RPMI8226 (cell line): Measurements from ENCODE around the gene GULP1.

Source experiments
- DNase-seq: peaks from one replicate; pipeline ENCODE4 v3.0.0-alpha.2; 2015

Gene GULP1

DNA sequence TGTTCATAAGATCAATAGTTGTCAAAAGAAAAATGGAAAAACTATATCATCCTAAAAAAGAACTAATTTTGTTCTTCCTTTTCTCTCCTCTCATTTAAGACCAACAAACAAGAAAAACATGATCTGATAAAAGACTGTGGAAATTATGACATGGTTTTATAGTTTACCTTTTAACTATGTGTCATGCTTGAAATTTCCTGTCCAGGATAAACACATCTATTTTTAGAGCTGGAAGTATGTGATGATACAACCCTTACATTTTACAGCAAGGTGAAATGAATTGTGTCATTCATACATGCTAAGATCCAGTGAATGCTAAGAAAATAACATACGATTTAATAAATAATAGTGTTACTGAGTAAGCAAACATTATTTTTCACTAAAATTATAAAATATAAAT is 89.9 kb downstream of the GULP1 start:
- DNase-seq: no peak

DNA sequence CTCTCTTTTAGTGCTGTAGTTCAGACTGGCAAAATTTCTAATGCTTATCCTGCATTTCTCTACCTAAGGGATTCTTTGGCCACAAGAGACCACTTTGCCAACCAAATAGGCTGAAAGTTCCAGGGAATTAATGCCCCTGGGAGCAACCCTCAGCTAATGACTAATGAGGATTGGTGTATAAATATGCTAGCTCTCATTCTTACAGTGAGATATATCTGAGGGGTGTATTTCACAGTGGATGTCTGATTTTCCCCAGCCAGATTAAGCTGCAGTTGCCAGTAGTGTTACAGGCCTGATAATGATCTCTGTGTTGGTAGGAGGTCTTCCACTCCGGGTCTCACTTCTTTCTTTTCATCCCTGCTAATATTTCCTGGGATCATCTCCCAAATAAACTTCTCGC is 90.4 kb downstream of the GULP1 start:
- DNase-seq: no peak

DNA sequence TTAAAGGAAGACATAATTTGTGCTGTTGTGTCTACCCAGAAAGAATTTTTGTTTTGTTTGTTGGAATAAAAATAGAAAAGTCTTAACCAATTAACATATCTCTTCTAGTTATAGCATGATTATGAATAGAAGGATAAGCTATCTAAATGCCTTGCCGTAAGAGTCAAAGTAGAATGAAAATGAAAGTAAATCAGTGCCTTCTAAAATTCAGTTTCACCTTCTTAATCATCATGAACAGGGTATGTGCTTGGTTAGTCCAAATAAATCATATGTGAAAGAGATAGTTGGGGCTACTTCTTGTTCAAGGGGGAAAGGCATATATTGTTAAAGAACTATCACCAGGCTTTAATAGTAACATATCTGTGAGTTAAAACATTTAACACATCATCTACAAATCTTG is 91.5 kb downstream of the GULP1 start:
- no peak for DNase-seq

DNA sequence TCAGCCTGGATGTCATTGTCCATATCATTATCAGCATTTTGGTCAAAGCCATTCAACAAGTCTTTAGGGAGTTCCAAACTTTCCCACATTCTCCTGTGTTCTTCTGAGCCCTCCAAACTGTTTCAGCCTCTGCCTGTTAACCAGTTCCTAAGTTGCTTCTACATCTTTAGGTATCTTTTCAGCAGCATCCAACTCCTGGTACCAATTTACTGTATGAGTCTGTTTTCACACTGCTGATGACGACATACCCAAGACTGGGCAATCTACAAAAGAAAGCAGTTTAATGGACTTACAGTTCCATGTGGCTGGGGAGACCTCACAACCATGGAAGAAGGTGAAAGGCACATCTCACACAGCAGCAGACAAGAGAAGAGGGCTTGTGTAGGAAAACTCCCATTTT is 94.2 kb downstream of the GULP1 start:
- no peak for DNase-seq

DNA sequence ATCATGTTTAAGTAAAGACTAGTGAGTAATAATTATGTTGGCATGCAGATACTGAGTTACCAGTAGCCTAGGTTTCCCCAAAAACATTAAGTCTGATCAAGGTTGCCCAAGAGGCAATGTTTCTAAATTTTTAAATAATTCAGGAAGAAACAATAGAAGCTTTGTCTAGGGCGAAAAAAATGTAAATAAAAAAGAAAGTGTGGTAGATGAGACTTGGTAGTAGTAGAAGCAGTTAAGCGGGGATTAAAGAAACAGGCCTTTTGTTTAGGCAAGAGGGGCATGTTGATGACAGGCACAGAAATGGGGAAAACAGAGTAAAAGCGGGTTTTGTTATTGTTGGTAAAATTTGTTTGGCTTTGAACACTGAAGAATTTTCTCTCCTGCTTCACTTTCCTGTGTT is 97.2 kb downstream of the GULP1 start:
- no peak for DNase-seq

DNA sequence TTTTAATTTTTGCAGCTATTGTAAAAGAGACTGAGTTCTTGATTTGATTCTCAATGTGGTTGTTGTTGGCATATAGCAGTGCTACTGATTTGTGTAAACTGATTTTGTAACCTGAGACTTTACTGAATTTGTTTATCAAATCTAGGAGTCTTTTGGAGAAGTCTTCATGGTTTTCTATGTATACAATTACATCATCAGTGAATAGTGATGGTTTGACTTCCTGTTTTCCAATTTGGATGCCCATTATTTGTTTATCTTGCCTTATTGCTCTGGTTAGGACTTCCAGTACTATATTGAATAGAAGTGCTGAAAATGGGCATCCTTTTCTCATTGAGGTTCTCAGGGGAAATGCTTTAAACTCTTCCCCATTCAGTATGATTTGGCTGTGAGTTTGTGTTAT is 99.7 kb downstream of the GULP1 start:
- no peak for DNase-seq

DNA sequence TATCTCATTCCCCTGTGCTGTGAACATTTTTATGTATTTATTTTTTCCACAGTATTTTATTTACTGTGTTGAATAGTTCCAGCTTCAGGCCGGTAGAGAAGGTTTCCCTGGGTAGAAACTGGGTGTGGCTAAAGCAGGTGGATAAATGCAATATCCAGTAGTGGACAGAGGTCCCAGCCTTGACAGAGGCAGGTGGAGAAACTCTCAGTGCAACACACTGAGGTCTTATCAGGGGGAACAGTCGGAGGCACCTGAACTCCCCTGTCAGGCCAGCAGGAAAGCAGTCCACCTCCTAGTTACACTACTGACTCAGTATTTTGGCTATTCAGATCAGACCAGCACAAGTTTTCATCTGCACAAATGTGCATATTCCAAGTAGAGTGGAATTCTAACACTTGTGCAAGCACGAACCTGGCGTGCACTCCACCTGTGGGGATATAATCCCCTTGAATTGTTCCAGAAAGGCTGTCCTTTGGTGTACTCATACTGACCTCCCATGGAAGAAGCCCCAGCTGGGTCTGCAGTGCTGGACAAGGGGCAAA is 103.3 kb downstream of the GULP1 start:
- DNase-seq: no peak

DNA sequence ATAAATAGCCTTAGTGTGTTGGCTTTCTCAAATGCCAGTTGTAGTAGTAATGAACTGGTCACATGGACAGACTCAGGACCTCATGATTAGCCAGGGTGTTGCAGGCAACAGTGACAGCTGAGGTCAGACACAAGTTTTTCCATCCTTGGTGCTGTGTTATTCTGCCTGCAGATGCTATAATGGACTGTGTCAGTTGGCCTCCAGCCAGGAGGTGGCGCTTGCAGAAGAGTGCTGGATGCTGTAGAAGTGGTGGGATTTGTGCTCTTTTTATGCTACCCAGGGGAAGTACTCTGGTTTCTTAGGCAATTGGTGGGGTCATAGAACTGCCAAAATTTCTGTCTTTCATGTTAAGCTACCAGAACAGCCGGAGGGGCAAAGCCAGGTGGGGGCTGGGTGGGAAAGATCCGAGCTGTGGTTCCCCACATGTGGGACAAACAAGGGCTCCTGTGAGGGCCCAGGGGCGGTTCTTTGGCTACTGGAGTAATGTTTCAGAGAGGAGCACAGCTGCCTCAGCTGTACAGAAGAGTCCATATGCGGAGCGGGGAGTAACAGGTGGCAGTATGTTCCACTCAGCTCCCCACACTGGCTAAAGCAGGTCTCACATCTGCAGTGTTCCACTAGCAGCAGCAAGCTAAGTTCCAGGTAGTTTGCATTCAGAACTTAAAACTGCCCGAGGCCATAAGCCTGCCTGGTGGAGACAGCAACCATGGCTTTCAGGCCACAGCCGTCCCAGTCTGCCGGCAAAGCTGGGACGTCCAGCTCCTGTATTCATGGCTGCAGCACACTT is 104.4 kb downstream of the GULP1 start:
- no peak for DNase-seq

DNA sequence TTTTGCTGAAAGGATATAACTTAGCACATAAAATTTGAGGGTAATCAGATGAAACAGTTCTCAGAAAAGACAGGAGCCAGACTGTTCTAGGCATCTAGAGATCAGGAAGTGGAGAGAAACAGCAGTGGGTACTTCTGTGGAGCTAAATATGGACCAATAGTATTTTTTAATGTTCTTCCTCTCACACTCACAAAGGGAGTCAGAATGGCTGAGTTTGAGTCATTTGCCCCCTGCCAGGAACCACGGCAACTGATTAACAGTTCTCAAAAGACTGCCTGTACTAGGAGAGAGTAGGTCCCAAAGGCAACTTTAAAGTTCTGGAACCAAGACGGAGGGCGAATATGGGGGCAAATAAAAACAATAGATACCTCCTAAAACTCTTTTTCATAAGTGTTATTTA is 107.5 kb downstream of the GULP1 start:
- no peak for DNase-seq

DNA sequence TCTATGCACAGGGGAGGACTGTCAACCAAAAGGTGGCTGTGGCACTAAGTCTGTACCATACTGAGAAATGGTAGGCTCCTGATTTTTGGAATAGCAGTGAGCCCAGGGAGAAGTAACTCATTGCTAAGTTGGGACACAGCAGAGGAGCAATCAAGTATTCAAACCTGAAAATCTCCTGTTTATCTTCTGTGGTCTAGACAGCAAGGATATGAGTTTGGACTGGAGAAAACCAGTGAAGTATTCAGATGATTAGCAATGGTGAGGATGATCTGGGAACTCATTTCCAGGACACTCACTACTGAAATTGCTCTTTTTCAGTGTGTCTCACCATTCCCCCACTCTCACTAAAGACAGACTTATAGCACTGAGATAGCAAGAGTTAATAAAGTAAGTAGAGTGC is 112.0 kb downstream of the GULP1 start:
- DNase-seq: no peak

DNA sequence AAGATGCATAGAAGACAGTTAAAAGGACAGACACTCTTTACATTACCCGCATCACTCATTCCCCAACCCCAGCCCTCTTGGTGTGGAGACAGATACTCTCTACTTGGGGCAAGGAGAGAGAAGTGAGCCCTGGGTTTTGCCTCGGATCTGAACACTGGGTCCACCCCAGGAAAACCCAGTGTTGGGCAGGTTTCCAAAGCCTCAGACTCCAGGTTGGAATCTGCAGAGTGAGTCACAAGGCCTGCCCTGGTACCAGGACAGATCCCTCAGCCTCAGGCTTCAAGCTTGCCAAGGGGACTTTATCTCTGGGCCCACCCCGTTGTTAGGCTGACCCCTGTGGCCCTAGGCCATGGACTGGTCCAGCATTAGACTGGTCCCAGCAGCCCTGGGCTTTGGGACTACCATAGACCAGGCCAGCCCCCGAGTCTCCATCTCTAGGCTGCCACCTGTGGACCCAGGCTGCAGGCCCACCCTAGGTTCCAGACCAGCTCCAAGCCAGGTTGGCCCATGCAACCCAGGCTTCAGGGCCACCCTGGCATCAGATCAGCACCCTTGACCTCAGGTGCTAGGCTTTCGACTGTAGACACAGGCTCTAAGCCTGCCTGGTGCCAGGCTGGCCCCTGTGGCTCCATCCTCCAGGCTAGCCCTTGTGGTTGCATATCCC is 112.8 kb downstream of the GULP1 start:
- no peak for DNase-seq

DNA sequence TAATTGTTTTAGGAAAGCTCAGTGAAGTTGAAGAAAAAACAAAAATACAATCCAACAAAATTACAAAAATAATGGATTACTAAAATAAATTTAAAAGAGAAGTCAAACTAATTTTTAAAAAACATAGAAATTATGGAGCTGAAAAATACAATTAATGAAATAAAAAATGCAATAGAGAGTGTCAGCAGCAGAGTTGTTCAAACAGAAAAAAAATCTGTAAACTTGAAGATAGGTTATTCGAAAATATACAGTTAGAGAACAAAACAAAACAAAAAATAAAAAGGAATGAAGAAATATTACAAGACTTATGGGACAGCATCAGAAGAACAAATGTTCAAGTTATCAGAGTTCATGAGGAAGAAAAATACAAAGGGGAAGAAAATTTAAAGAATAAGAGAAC is 114.7 kb downstream of the GULP1 start:
- no peak for DNase-seq

DNA sequence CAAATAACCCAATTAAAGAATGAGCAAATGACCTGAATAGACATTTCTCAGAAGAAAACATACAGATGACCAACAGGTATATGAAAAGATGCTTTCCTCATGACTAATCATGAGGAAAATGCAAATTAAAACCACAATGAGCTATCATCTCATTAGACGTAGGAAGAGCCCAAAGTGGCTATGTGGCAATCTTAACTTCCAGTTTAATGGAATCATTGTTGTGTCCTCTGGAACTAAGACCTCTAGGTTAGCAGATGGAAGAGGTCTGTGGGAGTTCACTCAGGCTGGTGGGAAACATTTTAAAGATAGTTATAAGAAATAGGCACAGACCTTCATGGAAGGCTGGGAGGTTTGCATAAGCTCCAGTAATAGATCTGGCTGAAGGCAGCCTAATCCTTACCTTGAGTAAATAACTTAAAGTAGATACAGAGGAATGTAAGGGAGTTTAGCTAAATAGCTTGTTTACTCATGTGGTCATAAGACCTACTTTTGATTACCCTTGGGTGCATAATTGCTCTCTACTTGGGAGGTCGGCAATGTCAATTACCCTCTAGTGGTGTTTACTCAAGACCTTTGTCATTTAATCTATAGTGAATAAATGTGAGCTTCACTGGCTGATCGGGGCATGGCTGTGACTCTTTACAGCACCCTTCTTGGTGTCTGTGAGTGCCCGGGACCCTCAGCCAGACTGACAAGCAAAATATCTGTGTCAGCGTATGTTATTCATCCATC is 119.0 kb downstream of the GULP1 start:
- DNase-seq: no peak

DNA sequence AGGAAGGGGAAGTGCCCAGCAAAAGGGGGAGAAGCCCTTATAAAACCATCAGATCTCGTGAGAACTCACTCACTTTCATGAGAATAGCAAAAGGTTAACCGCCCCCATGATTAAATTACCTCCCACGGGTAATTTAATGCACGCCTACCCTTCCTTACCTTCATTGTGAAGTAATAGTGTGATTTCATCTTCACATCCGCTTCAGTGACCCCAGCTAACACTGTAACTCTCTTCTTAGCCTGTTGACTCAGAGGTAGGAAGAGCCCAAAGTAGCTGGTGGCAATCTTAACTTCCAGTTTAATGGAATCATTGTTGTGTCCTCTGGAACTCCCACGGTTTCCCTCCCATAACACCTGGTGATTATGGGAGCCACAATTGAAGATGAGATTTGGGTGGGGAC is 120.5 kb downstream of the GULP1 start:
- DNase-seq: no peak

DNA sequence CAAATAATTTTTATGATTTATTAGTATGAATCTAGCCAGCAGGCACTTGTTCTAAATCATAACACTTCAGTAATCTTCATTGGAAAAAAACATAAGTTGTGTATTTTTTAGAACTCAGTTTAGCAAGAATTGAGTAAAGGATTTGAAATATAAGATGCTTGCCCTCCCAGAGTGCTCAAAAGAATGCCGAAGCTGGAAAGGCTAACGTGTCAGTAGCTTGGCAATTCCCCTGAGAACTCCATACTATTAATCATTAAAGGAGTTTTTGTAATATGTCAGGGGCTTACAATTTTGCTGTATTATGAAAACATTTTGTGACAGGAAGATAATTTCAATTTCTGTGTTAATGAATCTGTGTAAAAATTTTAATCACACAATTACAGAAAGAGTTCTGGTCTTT is 122.7 kb downstream of the GULP1 start:
- no peak for DNase-seq

DNA sequence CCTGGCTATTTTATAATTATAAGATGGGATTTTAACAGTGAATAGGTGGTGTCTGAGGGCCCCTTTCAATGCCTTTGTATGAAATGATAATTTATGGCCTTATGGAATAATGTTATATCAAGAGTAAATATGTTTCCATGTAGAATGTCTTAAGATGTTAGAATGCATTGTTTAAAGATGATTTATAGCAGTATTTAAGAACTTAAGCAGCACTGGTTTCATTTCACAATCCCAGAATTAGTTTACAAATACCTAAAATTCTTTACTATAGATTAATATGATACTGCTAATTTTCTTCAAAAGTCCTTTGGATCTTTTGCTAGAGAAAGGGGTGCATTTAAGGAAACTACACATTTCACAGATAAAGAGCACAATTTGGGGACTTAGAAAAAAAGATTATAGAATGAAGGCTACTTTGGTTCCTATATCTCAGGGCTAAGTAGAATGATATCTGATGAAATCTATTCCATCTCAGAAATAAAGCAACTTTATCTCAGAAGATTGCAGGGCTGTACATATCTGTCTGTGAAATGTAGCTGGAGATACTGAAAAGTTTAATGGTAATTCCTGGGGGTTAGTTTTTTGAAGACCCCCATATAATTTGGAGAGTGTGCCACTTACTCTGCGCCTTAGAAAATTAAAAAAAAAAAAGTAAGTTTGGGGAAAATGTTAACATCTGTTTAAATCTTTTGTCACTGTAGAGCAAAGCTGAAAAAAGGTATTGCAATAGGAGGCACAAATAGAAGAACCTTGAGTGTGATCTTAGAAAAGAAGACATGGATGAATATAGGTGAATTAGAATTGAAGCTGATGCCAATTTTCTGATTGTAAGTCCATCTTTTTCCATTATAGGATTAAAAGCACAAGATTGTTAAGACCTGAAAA is 123.4 kb downstream of the GULP1 start:
- DNase-seq: no peak

DNA sequence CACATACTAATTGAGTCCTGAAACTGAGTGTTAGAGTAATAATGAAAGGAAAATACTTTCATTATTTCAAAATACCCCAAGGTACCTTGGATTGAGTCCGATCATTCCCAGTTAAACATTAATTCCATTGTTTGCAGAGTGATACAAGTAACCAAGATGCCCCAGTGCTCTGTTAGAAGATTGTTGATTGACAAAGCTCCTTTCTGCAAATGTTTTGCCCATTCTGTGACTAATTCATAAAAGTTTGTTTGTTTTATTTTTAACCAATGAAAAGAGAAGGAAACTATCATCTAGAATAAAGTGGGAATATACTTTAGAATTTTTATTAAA is 124.0 kb downstream of the GULP1 start:
- no peak for DNase-seq

DNA sequence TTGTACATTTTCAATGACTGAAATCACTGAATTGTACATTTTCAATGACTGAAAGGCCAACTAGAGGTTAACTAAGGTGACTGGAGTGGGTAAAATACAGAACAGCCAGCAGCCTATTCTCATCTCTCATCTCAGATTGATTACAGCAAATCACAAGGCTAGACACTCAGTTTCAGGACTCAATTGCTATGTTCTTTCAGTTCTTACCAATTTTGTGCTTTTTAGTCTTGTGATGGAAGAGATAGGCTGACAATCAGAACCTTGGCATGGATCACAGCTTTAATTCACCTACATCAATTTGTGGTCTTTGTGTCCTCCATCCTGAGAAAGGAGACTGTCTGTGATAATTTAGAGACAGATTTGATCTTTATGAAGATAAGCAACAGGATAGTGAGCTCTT is 124.7 kb downstream of the GULP1 start:
- no peak for DNase-seq

DNA sequence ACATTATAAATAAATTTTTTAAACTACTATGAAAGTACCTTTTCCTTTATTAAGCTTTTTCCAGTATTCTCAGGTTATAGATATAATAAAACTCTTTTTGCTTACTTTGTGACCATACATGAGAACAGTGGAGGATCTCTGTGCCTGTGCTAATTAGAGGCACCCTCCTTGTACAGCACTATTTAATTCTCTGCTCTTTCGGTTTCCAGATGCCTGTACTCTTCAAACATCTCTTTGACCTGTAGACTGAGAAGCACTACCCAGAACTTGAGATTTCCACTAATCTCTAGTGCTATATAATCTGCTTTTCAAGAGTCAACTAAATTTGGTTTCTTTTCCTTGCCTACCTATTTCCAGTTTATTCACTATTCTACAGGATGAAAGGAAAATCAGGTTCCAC is 131.1 kb downstream of the GULP1 start:
- no peak for DNase-seq

DNA sequence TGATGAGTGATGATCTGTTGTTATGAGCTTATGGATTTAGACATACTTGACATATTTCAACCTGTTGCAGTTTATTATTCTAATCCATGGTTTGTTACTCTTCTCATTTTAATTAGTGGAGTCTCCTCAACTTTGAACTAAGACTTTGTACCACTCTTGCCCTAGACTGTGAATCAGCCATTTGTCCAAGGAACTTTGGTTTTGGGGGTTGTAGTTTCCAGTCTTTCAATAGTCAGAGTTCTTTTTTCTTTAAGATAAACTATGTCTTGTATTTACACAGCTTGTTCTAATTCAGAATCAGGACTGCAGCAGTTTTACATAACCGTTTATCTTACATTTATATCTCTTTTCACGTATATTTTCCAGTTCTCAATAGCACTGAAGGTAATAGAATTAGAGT is 133.6 kb downstream of the GULP1 start:
- DNase-seq: no peak

DNA sequence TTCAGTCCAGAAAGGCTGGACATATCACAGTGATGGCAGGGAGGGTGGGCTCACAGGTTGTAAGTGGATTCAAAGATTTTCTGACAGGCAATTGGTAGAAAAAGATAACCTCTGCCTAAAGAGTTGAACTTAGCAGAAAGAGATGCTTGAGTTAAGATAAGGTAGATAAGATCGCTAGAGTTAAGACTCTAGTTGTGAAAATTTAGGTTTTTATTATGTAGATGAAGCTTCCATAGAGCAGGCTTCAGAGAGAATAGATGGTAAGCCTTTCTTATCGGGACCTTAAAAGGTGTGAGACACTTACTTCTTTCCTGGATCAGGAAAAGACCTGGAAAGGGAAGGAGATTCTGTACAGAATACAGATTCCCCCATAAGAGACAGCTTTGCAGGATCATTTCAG is 134.4 kb downstream of the GULP1 start:
- no peak for DNase-seq

DNA sequence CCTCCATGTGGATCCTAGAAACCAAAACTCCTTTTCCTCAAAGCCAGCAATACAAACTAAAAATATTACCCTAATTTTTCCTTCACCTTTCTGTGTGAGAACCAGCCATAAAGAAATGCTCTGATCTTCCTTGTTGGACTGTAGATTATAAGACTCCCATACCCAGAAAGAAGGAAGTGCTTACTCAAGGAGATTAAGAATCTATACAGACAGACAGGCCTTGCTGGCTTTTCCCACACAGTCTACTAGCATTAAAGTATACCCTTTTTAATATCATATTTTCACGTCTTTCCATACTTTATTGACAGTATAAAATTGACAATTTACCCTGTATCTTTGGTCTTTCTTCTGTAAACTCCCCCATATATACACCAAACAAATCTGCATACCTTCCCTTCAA is 139.0 kb downstream of the GULP1 start:
- DNase-seq: no peak

DNA sequence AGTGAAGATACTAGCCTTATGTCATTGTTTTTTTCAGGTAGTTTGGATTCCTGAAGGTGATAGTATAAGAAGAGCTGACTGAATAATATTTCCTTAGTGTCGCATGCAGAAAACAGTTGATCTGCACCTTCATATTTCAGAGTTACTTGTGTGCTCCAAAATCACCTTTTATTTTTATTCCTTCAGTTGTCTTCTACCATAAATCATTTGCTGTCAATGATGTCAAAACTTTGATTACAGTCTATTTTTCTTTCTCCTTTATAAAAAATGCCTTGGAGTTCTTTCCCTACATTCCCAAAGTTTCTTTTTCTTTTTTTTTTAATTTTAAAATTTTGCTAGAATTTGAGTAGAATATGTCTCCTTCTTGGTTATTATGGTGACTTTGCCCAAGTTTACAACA is 142.3 kb downstream of the GULP1 start:
- no peak for DNase-seq
